ENCODE results near the gene ART5.

ART5 gene

GRCh38 chr11:3611976-3612678 lies 29.7 kb downstream of the ART5 start:
- no peaks in the 10 kb centered on the region for H3K9me2 ChIP-seq (ENCODE audit: low read depth, low read length)
- H3K79me2 ChIP-seq (ENCODE audit: insufficient read depth, low read length) = no peaks in the 10 kb centered on the region
- H3K4me1 ChIP-seq (ENCODE audit: insufficient read depth, low read length, severe bottlenecking) = no peaks in the 10 kb centered on the region
- no peak overlapping the region for H3K9ac ChIP-seq (ENCODE audit: low read length)
- H3F3A ChIP-seq (ENCODE audit: insufficient read depth, low read length) = no peaks in the 10 kb centered on the region
- H2AFZ ChIP-seq (ENCODE audit: low read length) = no peak overlapping the region
- no peak overlapping the region for H3K4me2 ChIP-seq (ENCODE audit: low read length)
- H4K20me1 ChIP-seq (ENCODE audit: insufficient read depth, low read length) = no peaks in the 10 kb centered on the region
- H3K4me3 ChIP-seq (ENCODE audit: low read depth, low read length, poor library complexity, severe bottlenecking) = no peak overlapping the region
- no peaks in the 10 kb centered on the region for H3K27me3 ChIP-seq (ENCODE audit: insufficient read depth, low read length)
- H3K36me3 ChIP-seq (ENCODE audit: insufficient read depth, low read length) = no peaks in the 10 kb centered on the region
- peaks cover 4% of the 10 kb centered on the region; the same call in 1 of the 2 replicates for H3K9me3 ChIP-seq (ENCODE audit: low read length)
- no peak overlapping the region for H3K27ac ChIP-seq (ENCODE audit: low read depth, low read length, poor library complexity, severe bottlenecking)
- TF ChIP-seq EZH2 (IDR thresholded peaks at IDR 0.05; ENCODE audit: borderline replicate concordance, low read length) (no peak), CTCF (IDR thresholded peaks at IDR 0.05; ENCODE audit: low read length) (no peak)

GRCh38 chr11:3610846-3611245 lies 30.9 kb downstream of the ART5 start:
- no peak overlapping the region for H3K4me3 ChIP-seq (ENCODE audit: low read depth, low read length, poor library complexity, severe bottlenecking)
- H3K79me2 ChIP-seq (ENCODE audit: insufficient read depth, low read length) = no peaks in the 10 kb centered on the region
- no peak overlapping the region for H2AFZ ChIP-seq (ENCODE audit: low read length)
- H3F3A ChIP-seq (ENCODE audit: insufficient read depth, low read length) = no peaks in the 10 kb centered on the region
- H3K27ac ChIP-seq (ENCODE audit: low read depth, low read length, poor library complexity, severe bottlenecking) = no peak overlapping the region
- no peaks in the 10 kb centered on the region for H3K36me3 ChIP-seq (ENCODE audit: insufficient read depth, low read length)
- H3K9me2 ChIP-seq (ENCODE audit: low read depth, low read length) = no peaks in the 10 kb centered on the region
- H4K20me1 ChIP-seq (ENCODE audit: insufficient read depth, low read length) = no peaks in the 10 kb centered on the region
- H3K4me2 ChIP-seq (ENCODE audit: low read length) = no peak overlapping the region
- no peaks in the 10 kb centered on the region for H3K27me3 ChIP-seq (ENCODE audit: insufficient read depth, low read length)
- TF ChIP-seq CTCF (IDR thresholded peaks at IDR 0.05; ENCODE audit: low read length) = no peak
- TF ChIP-seq EZH2 (IDR thresholded peaks at IDR 0.05; ENCODE audit: borderline replicate concordance, low read length) = no peak
- no peaks in the 10 kb centered on the region for H3K4me1 ChIP-seq (ENCODE audit: insufficient read depth, low read length, severe bottlenecking)
- peaks cover 4% of the 10 kb centered on the region; the same call in 1 of the 2 replicates for H3K9me3 ChIP-seq (ENCODE audit: low read length)
- H3K9ac ChIP-seq (ENCODE audit: low read length) = no peak overlapping the region

GRCh38 chr11:3609416-3610265 lies 32.2 kb downstream of the ART5 start:
- H3K4me1 ChIP-seq (ENCODE audit: insufficient read depth, low read length, severe bottlenecking) = no peaks in the 10 kb centered on the region
- H3K4me3 ChIP-seq (ENCODE audit: low read depth, low read length, poor library complexity, severe bottlenecking) = no peak overlapping the region
- H3F3A ChIP-seq (ENCODE audit: insufficient read depth, low read length) = no peaks in the 10 kb centered on the region
- no peaks in the 10 kb centered on the region for H3K36me3 ChIP-seq (ENCODE audit: insufficient read depth, low read length)
- no peaks in the 10 kb centered on the region for H3K9me2 ChIP-seq (ENCODE audit: low read depth, low read length)
- no peak overlapping the region for H3K9ac ChIP-seq (ENCODE audit: low read length)
- H3K4me2 ChIP-seq (ENCODE audit: low read length) = no peak overlapping the region
- no peak overlapping the region for H3K27ac ChIP-seq (ENCODE audit: low read depth, low read length, poor library complexity, severe bottlenecking)
- no peak overlapping the region for H2AFZ ChIP-seq (ENCODE audit: low read length)
- no peaks in the 10 kb centered on the region for H3K27me3 ChIP-seq (ENCODE audit: insufficient read depth, low read length)
- peaks cover 4% of the 10 kb centered on the region; the same call in 1 of the 2 replicates for H3K9me3 ChIP-seq (ENCODE audit: low read length)
- no peak for TF ChIP-seq EZH2 (IDR thresholded peaks at IDR 0.05; ENCODE audit: borderline replicate concordance, low read length)
- TF ChIP-seq CTCF (IDR thresholded peaks at IDR 0.05; ENCODE audit: low read length) = peak; percentile 70
- no peaks in the 10 kb centered on the region for H3K79me2 ChIP-seq (ENCODE audit: insufficient read depth, low read length)
- no peaks in the 10 kb centered on the region for H4K20me1 ChIP-seq (ENCODE audit: insufficient read depth, low read length)
